K562 (cell line): ENCODE data around the gene ARHGEF10L.

ENCODE experiments used
- FUS ChIP-seq: fragments of 200-400 bp; formaldehyde crosslinking; optimal IDR thresholded peaks from 2 replicates; pipeline ENCODE3; 2017; ENCODE audit warnings: low read depth, low read length
- ZNF644 ChIP-seq: fragments of 200-800 bp; sonication (Bioruptor generic); IDR thresholded peaks from 2 replicates; pipeline ENCODE4 v1.6.1; 2016; ENCODE audit warnings: low read depth, missing genetic modification characterization, missing compliant biosample characterization
- TF ChIP-seq, protein P1 (sequence below): fragments of 450-650 bp; IDR thresholded peaks from 2 replicates; pipeline ENCODE4 v1.6.1; 2016; ENCODE audit warnings: antibody characterized with exemption
- TF ChIP-seq, protein P2 (sequence below): fragments of 200-800 bp; sonication (Bioruptor generic); IDR thresholded peaks from 2 replicates; pipeline ENCODE4 v1.6.1; 2017; ENCODE audit warnings: missing genetic modification characterization, missing compliant biosample characterization

DNA sequence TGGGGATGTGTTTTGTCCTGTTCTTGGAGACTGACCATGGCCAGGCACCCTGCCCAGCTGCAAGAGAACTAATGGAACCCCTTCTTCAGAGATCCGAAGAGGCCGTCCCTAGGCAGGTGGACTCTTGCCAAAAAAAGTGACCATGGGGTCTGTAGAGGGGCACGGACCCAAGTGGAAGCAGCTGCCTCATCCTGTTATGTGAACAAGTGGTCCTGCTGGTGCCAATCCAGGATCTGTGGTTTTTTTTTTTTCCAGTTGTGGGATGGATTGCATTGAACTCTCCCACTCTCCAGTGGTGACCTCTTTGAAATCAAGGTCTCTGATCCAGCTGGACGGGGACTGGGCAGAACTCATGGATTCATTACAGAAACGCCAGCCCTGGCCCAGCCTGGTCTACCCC is 71.2 kb downstream of the ARHGEF10L start:
- TF ChIP-seq, protein P1, sequence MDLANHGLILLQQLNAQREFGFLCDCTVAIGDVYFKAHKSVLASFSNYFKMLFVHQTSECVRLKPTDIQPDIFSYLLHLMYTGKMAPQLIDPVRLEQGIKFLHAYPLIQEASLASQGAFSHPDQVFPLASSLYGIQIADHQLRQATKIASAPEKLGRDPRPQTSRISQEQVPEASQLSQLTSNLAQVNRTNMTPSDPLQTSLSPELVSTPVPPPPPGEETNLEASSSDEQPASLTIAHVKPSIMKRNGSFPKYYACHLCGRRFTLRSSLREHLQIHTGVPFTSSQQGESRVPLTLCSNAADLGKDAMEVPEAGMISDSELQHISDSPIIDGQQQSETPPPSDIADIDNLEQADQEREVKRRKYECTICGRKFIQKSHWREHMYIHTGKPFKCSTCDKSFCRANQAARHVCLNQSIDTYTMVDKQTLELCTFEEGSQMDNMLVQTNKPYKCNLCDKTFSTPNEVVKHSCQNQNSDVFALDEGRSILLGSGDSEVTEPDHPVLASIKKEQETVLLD: no peak
- TF ChIP-seq ZNF644 (no peak), FUS (no peak)
- TF ChIP-seq, protein P2, sequence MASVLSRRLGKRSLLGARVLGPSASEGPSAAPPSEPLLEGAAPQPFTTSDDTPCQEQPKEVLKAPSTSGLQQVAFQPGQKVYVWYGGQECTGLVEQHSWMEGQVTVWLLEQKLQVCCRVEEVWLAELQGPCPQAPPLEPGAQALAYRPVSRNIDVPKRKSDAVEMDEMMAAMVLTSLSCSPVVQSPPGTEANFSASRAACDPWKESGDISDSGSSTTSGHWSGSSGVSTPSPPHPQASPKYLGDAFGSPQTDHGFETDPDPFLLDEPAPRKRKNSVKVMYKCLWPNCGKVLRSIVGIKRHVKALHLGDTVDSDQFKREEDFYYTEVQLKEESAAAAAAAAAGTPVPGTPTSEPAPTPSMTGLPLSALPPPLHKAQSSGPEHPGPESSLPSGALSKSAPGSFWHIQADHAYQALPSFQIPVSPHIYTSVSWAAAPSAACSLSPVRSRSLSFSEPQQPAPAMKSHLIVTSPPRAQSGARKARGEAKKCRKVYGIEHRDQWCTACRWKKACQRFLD (CRISPR knock-in tag): no peak
